ENCODE measurements around the gene CBLN3. TPM values are rescaled to one million over a fixed set of nuclear protein-coding genes. Genes with fewer than 3 reads are reported as not detected.

Gene CBLN3
- total RNA-seq, 1 donor from 2014 or later = not detected

GRCh38 chr14:24377657-24378056, 51.8 kb downstream of the CBLN3 start:
- Histone ChIP-seq H3K79me2 (ENCODE audit: low read depth) (no peaks in the 10 kb centered on the region), H3F3A (ENCODE audit: low read depth) (peaks cover 19% of the 10 kb centered on the region), H3K9me3 (ENCODE audit: low read depth) (no peaks in the 10 kb centered on the region), H4K20me1 (ENCODE audit: low read depth) (no peaks in the 10 kb centered on the region), H3K27me3 (no peaks in the 10 kb centered on the region), H3K4me2 (no peak overlapping the region), H3K36me3 (no peaks in the 10 kb centered on the region), H3K4me1 (peaks cover 26% of the 10 kb centered on the region), H3K27ac (no peak overlapping the region), H3K4me3 (no peak overlapping the region), H3K9ac (no peak overlapping the region), H2AFZ (replicated peaks) (no peak overlapping the region)
- Mint-ChIP-seq H3K4me3 (no peak overlapping the region), H3K27me3 (ENCODE audit: insufficient read depth, low read depth) (peaks cover 14% of the 10 kb centered on the region), H3K27ac (no peak overlapping the region), H3K4me1 (peaks cover 7% of the 10 kb centered on the region), H3K9me3 (no peaks in the 10 kb centered on the region), H3K36me3 (peaks cover 16% of the 10 kb centered on the region)
- TF ChIP-seq EZH2phosphoT487 (IDR thresholded peaks at IDR 0.05) (no peak), CTCF (IDR thresholded peaks at IDR 0.05) (no peak), EZH2 (IDR thresholded peaks at IDR 0.05) (no peak)
- DNase-seq (ENCODE audit: low spot score) = no peak

GRCh38 chr14:24377126-24377525, 52.3 kb downstream of the CBLN3 start:
- peaks cover 14% of the 10 kb centered on the region for H3K27me3 Mint-ChIP-seq (ENCODE audit: insufficient read depth, low read depth)
- peak overlapping the region; percentile 72 for H3K4me2 ChIP-seq
- H3K79me2 ChIP-seq (ENCODE audit: low read depth) = no peaks in the 10 kb centered on the region

More at GRCh38 chr14:24377126-24377525, 52.3 kb downstream of the CBLN3 start:
- H2AFZ ChIP-seq (replicated peaks) = no peak overlapping the region
- peaks cover 21% of the 10 kb centered on the region for H3K36me3 Mint-ChIP-seq
- H3K27ac Mint-ChIP-seq = no peak overlapping the region
- no peak for DNase-seq (ENCODE audit: low spot score)
- peaks cover 19% of the 10 kb centered on the region for H3F3A ChIP-seq (ENCODE audit: low read depth)
- peaks cover 7% of the 10 kb centered on the region for H3K4me1 Mint-ChIP-seq
- TF ChIP-seq EZH2 (IDR thresholded peaks at IDR 0.05) = no peak
- no peak for TF ChIP-seq EZH2phosphoT487 (IDR thresholded peaks at IDR 0.05)
- no peak for TF ChIP-seq CTCF (IDR thresholded peaks at IDR 0.05)
- no peaks in the 10 kb centered on the region for H3K9me3 Mint-ChIP-seq
- no peaks in the 10 kb centered on the region for H3K36me3 ChIP-seq
- H3K27me3 ChIP-seq = no peaks in the 10 kb centered on the region
- H3K27ac ChIP-seq = no peak overlapping the region
- H4K20me1 ChIP-seq (ENCODE audit: low read depth) = no peaks in the 10 kb centered on the region
- no peak overlapping the region for H3K9ac ChIP-seq
- H3K4me1 ChIP-seq = peaks cover 26% of the 10 kb centered on the region
- peak overlapping the region; percentile 8 for H3K4me3 ChIP-seq
- no peak overlapping the region for H3K4me3 Mint-ChIP-seq
- no peaks in the 10 kb centered on the region for H3K9me3 ChIP-seq (ENCODE audit: low read depth)

Other genes starting within 250 kb of the CBLN3 start
- 15.9 and 35.5 TPM in 2 replicates for gene IPO4, start 240.9 kb downstream of the CBLN3 start, total RNA-seq (ENCODE audit: low replicate concordance)
- 30.5 and 37.6 TPM in 2 replicates for gene TM9SF1, start 234.2 kb downstream of the CBLN3 start, total RNA-seq (ENCODE audit: low replicate concordance)
- not detected in 2 replicates for gene TSSK4, start 224.0 kb downstream of the CBLN3 start, total RNA-seq (ENCODE audit: low replicate concordance)
- gene CHMP4A, start 216.2 kb downstream of the CBLN3 start, total RNA-seq (ENCODE audit: low replicate concordance) = 35.3 and 37.1 TPM in 2 replicates
- gene MDP1, start 213.6 kb downstream of the CBLN3 start, total RNA-seq (ENCODE audit: low replicate concordance) = 18.3 and 20.1 TPM in 2 replicates
- 170 and 220 TPM in 2 replicates for gene NEDD8, start 197.3 kb downstream of the CBLN3 start, total RNA-seq (ENCODE audit: low replicate concordance)
- gene GMPR2, start 196.7 kb downstream of the CBLN3 start, total RNA-seq (ENCODE audit: low replicate concordance) = 98.4 and 101 TPM in 2 replicates
- gene TINF2, start 187.0 kb downstream of the CBLN3 start, total RNA-seq (ENCODE audit: low replicate concordance) = 32.6 and 42.5 TPM in 2 replicates
- 2.6 and 4.9 TPM in 2 replicates for gene TGM1, start 166.5 kb downstream of the CBLN3 start, total RNA-seq (ENCODE audit: low replicate concordance)
- gene RABGGTA, start 158.1 kb downstream of the CBLN3 start, total RNA-seq (ENCODE audit: low replicate concordance) = 7.1 and 22.9 TPM in 2 replicates
- gene DHRS1, start 129.9 kb downstream of the CBLN3 start, total RNA-seq (ENCODE audit: low replicate concordance) = 19.7 and 27.4 TPM in 2 replicates
- gene NOP9, start 129.8 kb downstream of the CBLN3 start, total RNA-seq (ENCODE audit: low replicate concordance) = 14.8 and 24.7 TPM in 2 replicates
- 0.12 TPM in 1 of 2 replicates, not detected in the other for gene CIDEB, start 121.7 kb downstream of the CBLN3 start, total RNA-seq (ENCODE audit: low replicate concordance)
- 1.8 and 9.0 TPM in 2 replicates for gene LTB4R2, start 119.5 kb downstream of the CBLN3 start, total RNA-seq (ENCODE audit: low replicate concordance)
- gene LTB4R, start 118.2 kb downstream of the CBLN3 start, total RNA-seq (ENCODE audit: low replicate concordance) = 1.9 and 4.6 TPM in 2 replicates
- gene ADCY4, start 94.6 kb downstream of the CBLN3 start, total RNA-seq (ENCODE audit: low replicate concordance) = not detected in 2 replicates
- gene RIPK3, start 89.7 kb downstream of the CBLN3 start, total RNA-seq (ENCODE audit: low replicate concordance) = not detected in 2 replicates
- 38.2 and 95.3 TPM in 2 replicates for gene NFATC4, start 61.5 kb downstream of the CBLN3 start, total RNA-seq (ENCODE audit: low replicate concordance)
- gene NYNRIN, start 30.7 kb downstream of the CBLN3 start, total RNA-seq (ENCODE audit: low replicate concordance) = 15.5 and 34.3 TPM in 2 replicates
- 20.4 and 34.7 TPM in 2 replicates for gene KHNYN, start 286 bp upstream of the CBLN3 start, total RNA-seq (ENCODE audit: low replicate concordance)
- gene SDR39U1, start 13.1 kb upstream of the CBLN3 start, total RNA-seq (ENCODE audit: low replicate concordance) = 19.0 and 37.8 TPM in 2 replicates
- not detected in 2 replicates for gene CMA1, start 78.6 kb upstream of the CBLN3 start, total RNA-seq (ENCODE audit: low replicate concordance)
- not detected in 2 replicates for gene CTSG, start 146.6 kb upstream of the CBLN3 start, total RNA-seq (ENCODE audit: low replicate concordance)
- not detected in 2 replicates for gene GZMH, start 180.0 kb upstream of the CBLN3 start, total RNA-seq (ENCODE audit: low replicate concordance)
- not detected in 2 replicates for gene GZMB, start 204.5 kb upstream of the CBLN3 start, total RNA-seq (ENCODE audit: low replicate concordance)

Data from neural progenitor cell (in vitro differentiated cells).